Karpas-422 (cell line): ENCODE data around the gene SYNPO2. TPM values are rescaled to one million over a fixed set of nuclear protein-coding genes. Genes with fewer than 3 reads are reported as not detected.
"Not testable (repeated sequence)": the region's sequence is repeated elsewhere in the genome, so short reads cannot be mapped to it uniquely, and the experiment has no call there.

Source experiments
- DNase-seq: peaks from one replicate; pipeline ENCODE4 v3.0.0-alpha.2; 2015
- H2AFZ ChIP-seq: fragments of 200-600 bp; sonication (generic); 2 replicates; pipeline ENCODE4 v1.6.1; 2014; ENCODE audit warnings: antibody characterized with exemption, low read length, mixed read lengths
- H3K27ac ChIP-seq: fragments of 200-600 bp; sonication (generic); 2 replicates; pipeline ENCODE4 v1.5.1; 2014; ENCODE audit warnings: mild to moderate bottlenecking, low read length, moderate library complexity
- H3K27me3 ChIP-seq: fragments of 200-600 bp; sonication (generic); 2 replicates; pipeline ENCODE4 v1.6.1; 2014; ENCODE audit warnings: low read length, mixed read lengths
- H3K36me3 ChIP-seq: fragments of 200-600 bp; sonication (generic); 2 replicates; pipeline ENCODE4 v1.6.1; 2014; ENCODE audit warnings: low read length, mixed read lengths; ENCODE audit not compliant: insufficient read depth
- H3K4me1 ChIP-seq: fragments of 200-600 bp; sonication (generic); 2 replicates; pipeline ENCODE4 v1.6.1; 2014; ENCODE audit warnings: mild to moderate bottlenecking, low read length, mixed read lengths
- H3K4me2 ChIP-seq: fragments of 200-600 bp; sonication (generic); 2 replicates; pipeline ENCODE4 v1.6.1; 2014; ENCODE audit warnings: low read length, low read depth, mild to moderate bottlenecking; ENCODE audit not compliant: poor library complexity, severe bottlenecking
- H3K4me3 ChIP-seq: fragments of 200-600 bp; sonication (generic); 2 replicates; pipeline ENCODE4 v1.5.1; 2014; ENCODE audit warnings: mild to moderate bottlenecking, antibody characterized with exemption, low read length, mixed read lengths
- H3K79me2 ChIP-seq: fragments of 200-600 bp; sonication (generic); 2 replicates; pipeline ENCODE4 v1.6.1; 2014; ENCODE audit warnings: mild to moderate bottlenecking, low read length, mixed read lengths
- H3K9ac ChIP-seq: fragments of 200-600 bp; sonication (generic); 2 replicates; pipeline ENCODE4 v1.6.0; 2014; ENCODE audit warnings: low read length
- H3K9me2 ChIP-seq: fragments of 200-600 bp; sonication (generic), shearing (Covaris generic); replicated peaks from 2 replicates; pipeline ENCODE4 v1.6.0; 2014; ENCODE audit warnings: mild to moderate bottlenecking, low read length, moderate library complexity; ENCODE audit not compliant: insufficient read depth
- H3K9me3 ChIP-seq: fragments of 300-700, 200-600 bp; sonication (generic); 2 replicates; pipeline ENCODE4 v1.6.1; 2014; ENCODE audit warnings: low read length, mixed read lengths
- H4K20me1 ChIP-seq: fragments of 200-600 bp; sonication (generic); 2 replicates; pipeline ENCODE4 v1.6.1; 2014; ENCODE audit warnings: mild to moderate bottlenecking, antibody characterized with exemption, low read length, low read depth; ENCODE audit not compliant: insufficient read depth
- total RNA-seq: library from RNA; depleted of rRNA; stranded (reverse); fragments of >200 nt; shearing (Covaris generic); gene quantifications from 2 replicates; pipeline ENCODE4 v1.2.3, GENCODE V29; 2014; ENCODE audit warnings: low replicate concordance

The SYNPO2 gene
- total RNA-seq, 1 experiment from 2014 or later: 1.2 TPM

DNA sequence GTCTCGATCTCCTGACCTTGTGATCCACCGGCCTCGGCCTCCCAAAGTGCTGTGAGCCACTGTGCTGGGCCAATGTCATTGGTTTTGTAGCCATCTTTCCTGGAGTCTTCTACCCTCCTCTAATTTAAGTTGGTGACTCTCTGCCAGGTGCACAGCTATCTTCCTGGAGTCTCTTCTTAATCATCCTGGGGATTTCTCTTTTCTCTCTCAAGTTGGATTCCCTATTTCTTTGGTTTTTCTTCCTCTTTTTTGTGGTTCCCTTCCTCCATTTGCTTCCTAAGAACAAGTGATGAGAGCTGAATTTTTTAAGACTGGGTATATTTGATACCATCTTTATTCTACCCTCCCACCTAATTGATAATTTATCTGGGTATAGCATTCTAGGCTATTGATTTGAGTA lies 113.8 kb downstream of the SYNPO2 start:
- Histone ChIP-seq H2AFZ (no peak overlapping the region), H3K36me3 (no peaks in the 10 kb centered on the region), H3K9ac (no peak overlapping the region), H4K20me1 (no peaks in the 10 kb centered on the region), H3K9me3 (no peaks in the 10 kb centered on the region), H3K9me2 (no peaks in the 10 kb centered on the region), H3K4me3 (no peak overlapping the region), H3K27me3 (no peaks in the 10 kb centered on the region), H3K4me1 (no peaks in the 10 kb centered on the region), H3K79me2 (no peaks in the 10 kb centered on the region), H3K4me2 (no peak overlapping the region), H3K27ac (no peak overlapping the region)
- no peak for DNase-seq

DNA sequence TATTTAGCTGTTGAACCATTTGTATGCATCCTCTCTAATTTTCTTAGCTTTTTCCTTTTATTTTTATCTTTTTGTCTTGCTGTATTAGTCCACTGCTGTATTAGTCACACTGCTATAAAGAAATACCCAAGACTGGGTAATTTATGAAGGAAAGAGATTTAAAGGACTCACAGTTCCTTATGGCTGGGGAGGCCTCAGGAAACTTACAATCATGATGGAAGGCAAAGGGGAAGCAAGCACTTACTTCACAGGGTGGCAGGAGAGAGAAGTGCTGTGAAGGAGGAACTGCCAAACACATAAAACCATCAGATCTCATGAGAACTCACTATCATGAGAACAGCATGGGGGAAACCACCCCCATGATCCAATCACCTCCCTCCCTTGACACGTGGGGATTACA lies 114.3 kb downstream of the SYNPO2 start:
- H3K9me2 ChIP-seq, H4K20me1 ChIP-seq, H3K27me3 ChIP-seq, DNase-seq, H3K9me3 ChIP-seq, H3K79me2 ChIP-seq, H2AFZ ChIP-seq, H3K4me1 ChIP-seq, H3K4me3 ChIP-seq, H3K9ac ChIP-seq, H3K36me3 ChIP-seq, H3K4me2 ChIP-seq, H3K27ac ChIP-seq: not testable (repeated sequence)

DNA sequence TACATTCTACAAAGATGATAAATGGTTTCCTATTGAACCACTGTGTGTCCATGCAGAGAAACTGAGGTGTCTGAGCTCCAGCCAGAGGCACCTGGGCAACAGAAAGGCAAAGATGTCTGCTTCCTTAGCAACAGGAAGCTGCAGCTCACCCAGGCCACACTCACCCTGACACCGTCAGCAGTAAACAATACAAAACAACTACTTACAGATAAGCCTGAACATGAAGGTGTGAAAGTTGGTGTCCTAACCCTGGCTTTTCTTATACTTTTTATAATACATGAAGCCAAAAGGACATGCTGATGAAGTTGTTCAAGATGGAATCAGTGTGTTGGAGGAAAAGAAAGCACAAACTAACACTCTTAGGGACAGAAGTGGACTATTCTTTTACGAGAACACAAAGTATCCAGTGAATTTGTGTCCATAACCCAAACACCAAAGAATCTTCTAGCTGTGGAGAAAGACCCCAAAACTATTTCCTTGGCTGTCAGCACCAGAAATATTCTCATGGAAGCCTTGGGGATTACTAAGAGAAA lies 117.3 kb downstream of the SYNPO2 start:
- Histone ChIP-seq H3K4me3 (no peak overlapping the region), H3K9ac (no peak overlapping the region), H3K4me1 (no peaks in the 10 kb centered on the region), H4K20me1 (no peaks in the 10 kb centered on the region), H3K79me2 (no peaks in the 10 kb centered on the region), H3K27ac (no peak overlapping the region), H3K27me3 (no peaks in the 10 kb centered on the region), H3K9me3 (no peaks in the 10 kb centered on the region), H3K9me2 (no peaks in the 10 kb centered on the region), H2AFZ (no peak overlapping the region), H3K36me3 (no peaks in the 10 kb centered on the region), H3K4me2 (no peak overlapping the region)
- DNase-seq: no peak

DNA sequence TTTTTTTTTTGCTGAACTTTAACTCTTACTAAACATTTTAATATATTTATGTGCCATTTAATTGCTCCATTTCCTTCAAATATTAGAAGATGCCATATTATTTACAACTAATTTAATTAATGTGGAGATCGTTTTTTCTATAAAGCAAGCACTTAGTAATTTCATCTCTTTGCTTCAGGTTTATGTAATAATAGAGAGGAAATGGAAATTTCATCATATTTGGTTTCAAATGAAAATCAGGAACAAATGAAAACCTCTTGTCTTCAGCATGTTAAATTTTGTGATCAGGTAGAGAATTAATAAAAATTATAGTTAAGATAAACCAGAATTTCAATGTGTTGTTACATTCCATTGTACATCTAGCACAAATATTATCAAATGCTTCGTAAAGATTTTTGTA lies 120.1 kb downstream of the SYNPO2 start:
- H4K20me1 ChIP-seq: no peaks in the 10 kb centered on the region
- no peaks in the 10 kb centered on the region for H3K36me3 ChIP-seq
- H3K4me2 ChIP-seq: no peak overlapping the region
- H3K4me3 ChIP-seq: no peak overlapping the region
- no peaks in the 10 kb centered on the region for H3K9me2 ChIP-seq
- no peak for DNase-seq
- no peaks in the 10 kb centered on the region for H3K27me3 ChIP-seq
- no peaks in the 10 kb centered on the region for H3K79me2 ChIP-seq
- no peak overlapping the region for H2AFZ ChIP-seq
- H3K27ac ChIP-seq: no peak overlapping the region
- no peaks in the 10 kb centered on the region for H3K4me1 ChIP-seq
- H3K9ac ChIP-seq: no peak overlapping the region
- no peaks in the 10 kb centered on the region for H3K9me3 ChIP-seq

- not testable (repeated sequence) for DNase-seq, H3K4me1 ChIP-seq, H3K9me3 ChIP-seq, H4K20me1 ChIP-seq, H3K4me2 ChIP-seq, H3K9me2 ChIP-seq, H3K27ac ChIP-seq, H3K36me3 ChIP-seq, H3K27me3 ChIP-seq, H3K4me3 ChIP-seq, H3K9ac ChIP-seq, H3K79me2 ChIP-seq, H2AFZ ChIP-seq
Measured at GRCh38 chr4:119010221-119010620, 121.6 kb downstream of the SYNPO2 start.

DNA sequence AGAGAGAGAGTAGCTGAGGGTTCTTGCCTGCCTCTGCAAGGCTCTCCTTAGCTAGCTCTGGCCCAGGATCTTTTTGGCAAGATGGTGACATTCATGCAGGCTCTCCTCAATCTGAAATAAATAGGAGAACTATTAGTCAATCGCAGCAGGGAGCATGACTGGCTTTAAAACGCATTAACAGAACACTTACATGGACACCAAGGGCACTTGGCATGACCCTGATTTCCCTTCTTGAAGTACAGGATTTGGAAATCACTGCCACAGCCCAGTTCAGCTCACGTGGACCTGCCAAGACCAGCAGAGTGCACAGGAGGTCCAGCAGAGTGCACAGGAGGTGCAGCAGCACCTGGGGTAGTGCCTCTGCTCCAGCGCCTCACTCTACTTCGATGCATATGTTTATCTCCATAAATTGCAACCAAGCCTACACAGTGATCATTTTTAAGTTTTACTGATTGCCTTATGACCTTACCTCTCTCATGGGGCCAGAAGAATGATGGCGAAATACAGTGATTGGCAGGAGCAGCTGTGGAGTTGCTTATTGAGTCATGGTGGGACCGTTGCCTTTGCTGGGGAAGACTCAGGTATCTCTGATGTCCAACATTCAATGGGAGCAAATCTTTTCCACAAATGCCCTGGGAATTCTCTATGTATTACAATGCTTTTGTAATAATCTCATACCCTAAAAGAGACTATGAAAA lies 122.4 kb downstream of the SYNPO2 start:
- no peak overlapping the region for H3K4me2 ChIP-seq

DNA sequence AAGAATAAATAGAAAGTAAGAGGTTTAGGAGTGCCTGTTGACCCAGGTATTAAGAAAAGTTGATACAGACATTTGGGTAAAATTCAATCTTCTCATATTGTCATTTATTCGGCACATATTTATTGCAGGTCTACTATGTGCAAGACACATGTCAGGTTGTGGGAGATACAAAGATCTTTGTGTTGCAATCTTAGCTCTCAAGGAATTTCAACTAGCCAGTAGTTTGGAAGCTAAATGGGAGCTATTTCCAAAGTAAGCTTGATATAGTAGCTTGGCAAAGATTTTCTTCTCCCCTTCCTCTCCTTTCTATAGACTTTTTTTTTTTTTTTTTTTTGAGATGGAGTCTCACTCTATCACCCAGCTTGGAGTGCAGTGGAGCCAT lies 122.9 kb downstream of the SYNPO2 start:
- H3K36me3 ChIP-seq: no peaks in the 10 kb centered on the region
- H3K4me1 ChIP-seq: no peaks in the 10 kb centered on the region
- H3K9me3 ChIP-seq: no peaks in the 10 kb centered on the region
- DNase-seq: no peak
- H3K27me3 ChIP-seq: no peaks in the 10 kb centered on the region
- no peak overlapping the region for H3K27ac ChIP-seq
- H3K4me2 ChIP-seq: no peak overlapping the region
- no peak overlapping the region for H3K4me3 ChIP-seq
- H4K20me1 ChIP-seq: no peaks in the 10 kb centered on the region
- no peaks in the 10 kb centered on the region for H3K9me2 ChIP-seq
- no peak overlapping the region for H2AFZ ChIP-seq
- no peaks in the 10 kb centered on the region for H3K79me2 ChIP-seq
- H3K9ac ChIP-seq: no peak overlapping the region

More for the DNA sequence above, 122.4 kb downstream of the SYNPO2 start:
- Histone ChIP-seq H3K4me3 (no peak overlapping the region), H3K9ac (no peak overlapping the region), H2AFZ (no peak overlapping the region), H3K4me1 (no peaks in the 10 kb centered on the region), H3K36me3 (no peaks in the 10 kb centered on the region), H3K27ac (no peak overlapping the region), H4K20me1 (no peaks in the 10 kb centered on the region), H3K9me3 (no peaks in the 10 kb centered on the region), H3K27me3 (no peaks in the 10 kb centered on the region), H3K9me2 (no peaks in the 10 kb centered on the region), H3K79me2 (no peaks in the 10 kb centered on the region)
- no peak for DNase-seq

- Histone ChIP-seq H3K27me3 (no peaks in the 10 kb centered on the region), H3K9ac (no peak overlapping the region), H3K4me3 (no peak overlapping the region), H3K4me1 (no peaks in the 10 kb centered on the region), H3K9me3 (no peaks in the 10 kb centered on the region), H3K9me2 (no peaks in the 10 kb centered on the region), H4K20me1 (no peaks in the 10 kb centered on the region), H2AFZ (no peak overlapping the region), H3K36me3 (no peaks in the 10 kb centered on the region), H3K79me2 (no peaks in the 10 kb centered on the region), H3K27ac (no peak overlapping the region), H3K4me2 (no peak overlapping the region)
- DNase-seq: no peak
Measured at GRCh38 chr4:119014658-119015057, 126.0 kb downstream of the SYNPO2 start.
